HG03103 (cell line): Measurements from ENCODE around the gene NMUR1.

ENCODE experiments used
- ATAC-seq: cut with Tn5 transposase; IDR thresholded peaks from one replicate; pipeline ENCODE4 v1.9.1; 2021; ENCODE audit warnings: low read depth; ENCODE audit not compliant: unreplicated experiment

The NMUR1 gene

DNA sequence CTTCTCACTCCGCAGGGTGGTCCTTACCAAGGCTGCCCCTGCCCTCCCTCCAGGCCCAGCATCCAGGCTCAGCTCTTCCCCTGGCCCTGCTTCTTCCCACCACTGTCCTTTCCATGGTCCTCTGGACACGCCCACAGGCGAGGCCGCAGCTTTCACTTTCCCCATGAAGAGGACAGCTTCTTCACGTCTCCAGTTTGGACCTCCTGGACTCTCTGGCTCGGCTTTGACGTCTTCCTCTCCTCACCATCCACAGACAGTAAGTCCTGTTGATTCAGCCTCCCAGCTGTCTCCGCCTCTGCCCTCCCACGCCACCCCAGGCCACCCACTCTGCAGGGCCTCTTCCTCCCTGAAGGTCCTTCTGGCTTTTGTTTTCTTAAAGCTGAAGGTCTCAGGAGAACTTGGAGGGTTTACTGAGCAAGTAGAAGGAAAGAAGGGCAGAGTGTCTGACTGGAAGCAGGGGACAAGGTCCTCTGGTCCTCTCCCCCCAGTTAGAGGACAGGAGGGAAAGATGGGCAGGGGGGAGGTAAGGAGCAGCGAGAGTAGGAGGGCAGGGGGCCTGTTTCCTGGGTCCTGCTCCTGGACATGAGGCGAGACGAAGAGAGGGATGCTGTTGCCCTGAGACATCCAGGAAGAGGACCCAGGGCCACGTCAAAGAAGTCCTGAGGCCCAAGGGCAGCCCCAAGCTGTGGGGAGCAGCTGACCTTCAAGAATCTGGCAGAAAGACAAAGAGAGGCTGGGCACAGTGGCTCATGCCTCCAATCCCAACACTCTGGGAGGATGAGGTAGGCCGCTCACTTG lies 24.7 kb upstream of the NMUR1 start:
- ATAC-seq: no peak

DNA sequence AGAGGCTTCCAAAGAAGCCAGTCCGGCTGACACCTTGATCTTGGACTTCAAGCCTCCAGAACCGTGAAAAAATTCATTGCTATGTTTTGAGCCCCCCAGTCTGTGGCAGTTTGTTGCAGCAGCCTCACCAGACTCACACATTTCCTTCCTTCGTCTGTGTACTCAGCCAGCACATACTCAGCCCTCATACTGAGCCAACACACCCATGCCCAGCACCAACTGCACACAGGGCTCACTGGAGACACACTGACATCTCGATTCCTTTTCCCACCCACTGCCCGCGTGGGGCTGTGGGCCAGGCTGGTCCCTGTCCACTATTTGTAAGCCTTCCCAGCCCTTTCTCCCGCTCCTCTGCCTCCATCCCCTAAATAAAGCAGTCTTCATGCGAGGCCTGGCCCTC lies 24.1 kb upstream of the NMUR1 start:
- no peak for ATAC-seq

- no peak for ATAC-seq
These were observed 22.5 kb upstream of the NMUR1 start for GRCh38 chr2:231552752-231553151.

DNA sequence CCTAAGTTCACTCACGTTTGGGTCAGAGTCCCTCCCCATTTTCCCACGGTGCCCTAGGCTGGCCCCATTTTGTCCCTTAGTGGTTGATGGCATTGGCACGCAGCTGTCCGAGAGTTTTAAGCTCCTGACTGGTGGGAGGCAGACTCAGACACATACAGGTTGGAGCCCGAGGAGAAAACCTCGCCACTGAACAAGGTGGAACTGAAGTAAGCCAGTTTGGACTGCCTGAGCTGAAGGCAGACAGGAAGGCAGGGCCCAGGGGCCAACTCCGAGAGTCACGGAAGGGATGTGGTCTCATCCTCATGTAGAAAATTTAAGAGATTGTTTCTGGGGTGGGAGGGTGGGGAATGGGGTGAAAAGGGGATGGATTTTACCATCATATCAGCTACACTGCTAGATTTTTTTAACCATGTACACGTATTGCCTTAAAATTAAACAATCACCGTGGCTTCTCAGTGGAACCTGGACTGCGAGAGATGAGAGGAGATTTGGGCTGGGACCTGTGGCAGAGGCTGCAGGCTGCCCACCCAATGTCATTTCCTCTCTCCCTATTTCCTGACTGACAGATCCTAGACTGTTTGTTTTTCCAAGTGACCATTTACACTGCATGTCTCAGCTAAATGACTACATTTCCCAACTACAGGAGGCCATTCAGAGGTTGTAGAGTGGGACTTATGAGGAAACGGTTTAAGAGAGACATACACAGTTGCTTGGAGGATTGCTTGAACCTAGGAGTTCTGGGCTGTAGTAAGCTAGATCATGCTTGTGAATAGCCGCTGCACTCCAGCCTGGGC lies 19.4 kb upstream of the NMUR1 start:
- no peak for ATAC-seq

- no peak for ATAC-seq
These were observed 18.5 kb upstream of the NMUR1 start for GRCh38 chr2:231548752-231549151.

DNA sequence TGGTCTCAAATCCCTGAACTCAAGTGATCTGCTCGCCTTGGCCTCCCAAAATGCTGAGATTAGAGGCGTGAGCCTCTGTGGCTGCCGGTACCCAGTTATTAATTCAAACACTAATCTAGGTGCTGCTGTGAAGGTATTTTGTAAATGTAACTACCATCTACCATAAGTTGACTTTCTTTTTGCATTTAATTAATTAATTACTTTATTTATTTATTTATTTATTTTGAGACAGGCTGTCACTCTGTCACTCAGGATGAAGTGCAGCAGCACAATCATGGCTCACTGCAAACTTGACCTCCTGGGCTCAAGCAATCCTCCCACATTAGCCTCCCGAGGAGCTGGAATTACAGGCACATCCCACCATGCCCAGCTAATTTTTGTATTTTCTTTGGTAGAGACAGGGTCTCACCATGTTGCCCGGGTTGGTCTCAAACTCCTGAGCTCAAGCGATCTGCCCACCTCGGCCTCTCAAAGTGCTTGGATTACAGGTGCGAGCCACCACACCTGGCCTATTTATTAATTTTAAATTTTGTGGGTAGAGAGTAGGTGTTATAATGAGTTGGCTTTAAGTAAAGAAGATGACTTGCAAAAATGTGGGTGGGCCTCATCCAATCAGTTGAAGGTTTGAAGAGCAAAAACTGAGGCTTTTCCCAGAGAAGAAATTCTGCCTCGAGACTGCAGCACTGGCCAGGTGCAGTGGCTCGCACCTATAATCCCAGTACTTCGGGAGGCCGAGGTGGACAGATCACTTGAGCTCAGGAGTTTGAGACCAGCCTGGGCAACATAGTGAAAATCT lies 17.3 kb upstream of the NMUR1 start:
- no peak for ATAC-seq

DNA sequence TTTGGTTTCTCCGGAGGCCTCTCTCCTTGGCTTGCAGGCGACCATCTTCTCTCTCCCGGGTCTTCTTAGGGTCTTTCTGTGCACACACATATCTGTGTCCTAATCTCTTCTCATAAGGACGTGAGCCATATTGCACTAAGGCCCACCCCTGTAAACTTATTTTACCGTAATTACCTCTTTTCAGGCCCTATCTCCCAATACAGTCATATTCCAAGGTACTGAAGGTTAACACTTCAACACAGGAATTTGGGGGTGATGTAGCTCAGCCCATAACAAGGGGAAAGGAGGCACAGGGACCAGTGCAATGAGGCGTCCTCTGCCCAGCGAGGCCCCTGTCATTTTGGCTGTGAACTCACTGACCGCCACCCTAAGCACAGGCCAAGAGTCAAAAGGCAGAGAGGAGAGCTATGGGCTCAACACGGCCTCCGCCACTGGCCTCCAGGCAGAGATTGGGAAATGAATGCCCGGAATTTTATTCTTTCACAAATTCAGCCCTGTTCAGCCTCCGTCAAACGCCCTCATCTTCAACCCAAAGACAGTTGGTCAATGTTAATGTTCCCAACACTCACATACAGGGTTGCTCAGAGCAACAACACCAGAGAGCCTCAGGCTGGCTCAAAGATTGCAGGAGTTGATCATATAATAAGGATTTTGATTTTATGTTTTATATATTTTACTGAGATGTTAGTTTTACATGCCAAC lies 15.9 kb upstream of the NMUR1 start:
- no peak for ATAC-seq

GRCh38 chr2:231545105-231545902 lies 15.1 kb upstream of the NMUR1 start:
- peak; percentile 98 for ATAC-seq

- no peak for ATAC-seq
These were observed 11.9 kb upstream of the NMUR1 start for GRCh38 chr2:231542136-231542535.

DNA sequence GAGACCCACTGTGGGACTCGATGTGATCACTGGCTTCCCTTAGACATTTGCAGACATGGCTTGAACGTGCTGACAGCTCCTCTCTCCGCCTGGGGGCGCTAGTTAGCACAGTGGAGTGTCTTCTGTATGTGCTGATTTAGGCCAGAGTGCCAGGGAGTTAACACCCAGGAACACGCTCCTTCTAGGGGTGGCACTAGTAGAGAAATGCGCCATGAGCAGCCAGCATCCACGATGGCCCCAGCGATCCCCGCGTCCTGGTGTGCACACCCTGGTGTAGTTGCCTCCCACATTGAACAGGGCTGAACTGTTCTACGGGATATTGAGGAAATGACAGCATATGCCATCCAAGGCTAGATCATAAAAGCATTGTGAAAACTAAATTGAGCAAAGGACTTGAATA lies 11.4 kb upstream of the NMUR1 start:
- no peak for ATAC-seq

- ATAC-seq: no peak
These were observed 9.7 kb upstream of the NMUR1 start for GRCh38 chr2:231539991-231540390.

GRCh38 chr2:231535961-231536360 lies 5.7 kb upstream of the NMUR1 start:
- no peak for ATAC-seq

DNA sequence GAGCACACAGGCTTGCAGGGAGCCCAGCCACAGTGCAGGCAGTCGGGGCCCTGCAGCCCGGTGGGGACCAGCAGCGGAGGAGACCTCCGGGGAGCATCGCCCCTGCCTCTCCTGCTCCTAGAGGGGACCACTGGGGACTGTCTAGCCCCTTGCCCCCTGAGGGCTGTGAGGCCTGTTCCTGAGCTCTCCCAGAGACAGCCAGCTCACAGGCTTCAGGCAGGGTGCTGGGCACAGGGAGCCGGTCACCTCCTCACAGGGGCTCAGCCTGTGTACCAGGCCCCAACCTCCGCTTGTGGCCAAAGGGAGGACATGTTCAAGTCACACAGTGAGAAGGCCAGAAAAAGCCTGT lies 3.5 kb upstream of the NMUR1 start:
- no peak for ATAC-seq

GRCh38 chr2:231533086-231533776 lies 3.0 kb upstream of the NMUR1 start:
- no peak for ATAC-seq

DNA sequence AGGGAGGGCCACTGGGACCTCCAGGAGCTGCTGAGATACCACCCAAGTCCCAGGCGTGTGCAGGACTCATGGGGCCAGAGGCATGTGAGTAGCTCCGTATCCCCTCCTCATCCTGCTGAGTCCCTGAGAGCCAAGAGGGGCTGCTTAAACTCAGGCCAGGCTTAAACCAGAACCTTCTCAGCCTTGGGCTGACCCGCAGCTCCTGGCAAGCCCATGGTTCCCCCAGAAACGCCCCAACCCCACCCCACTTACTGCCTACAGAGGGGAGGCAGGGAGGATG lies 2.5 kb upstream of the NMUR1 start:
- no peak for ATAC-seq

DNA sequence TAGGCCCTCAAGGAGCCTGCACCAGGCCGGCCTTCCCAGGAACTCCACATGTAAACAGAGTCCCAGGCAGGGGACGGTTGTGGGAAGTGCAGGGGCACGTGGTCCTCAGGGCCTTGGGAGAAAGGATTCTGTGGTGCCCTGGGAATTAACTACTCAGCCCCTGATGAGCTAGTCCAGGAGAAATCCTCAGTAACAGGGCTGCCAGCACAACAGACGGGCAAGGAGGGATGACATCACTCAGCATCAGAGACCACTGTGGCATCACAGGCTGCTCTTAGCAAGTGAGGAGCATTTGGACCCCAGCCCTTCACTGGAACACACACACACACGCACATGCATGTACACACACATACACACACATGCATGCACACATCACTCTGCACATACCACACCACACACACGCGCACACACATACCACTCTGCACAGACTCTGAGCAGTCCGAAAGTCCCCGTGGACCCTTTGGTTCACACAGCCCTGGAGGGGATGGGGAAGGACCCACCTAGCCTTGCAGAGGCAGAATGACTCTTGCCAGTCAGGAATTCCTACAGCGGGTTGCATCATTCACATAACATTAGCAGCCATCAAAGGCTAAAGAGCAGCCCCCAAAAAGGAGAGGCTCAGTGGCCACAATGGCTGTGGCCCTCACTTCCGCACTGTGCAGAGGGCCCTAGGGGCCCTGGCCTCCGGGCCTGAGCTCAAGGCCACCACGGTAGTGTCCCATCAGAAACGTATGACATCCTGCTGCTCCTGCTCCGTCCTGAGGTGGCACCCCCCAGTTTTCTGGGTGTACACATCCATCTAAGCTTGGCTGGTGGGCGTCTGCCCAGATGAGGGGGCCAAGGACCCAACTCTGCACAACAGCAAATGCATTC lies 1.9 kb upstream of the NMUR1 start:
- ATAC-seq: no peak

DNA sequence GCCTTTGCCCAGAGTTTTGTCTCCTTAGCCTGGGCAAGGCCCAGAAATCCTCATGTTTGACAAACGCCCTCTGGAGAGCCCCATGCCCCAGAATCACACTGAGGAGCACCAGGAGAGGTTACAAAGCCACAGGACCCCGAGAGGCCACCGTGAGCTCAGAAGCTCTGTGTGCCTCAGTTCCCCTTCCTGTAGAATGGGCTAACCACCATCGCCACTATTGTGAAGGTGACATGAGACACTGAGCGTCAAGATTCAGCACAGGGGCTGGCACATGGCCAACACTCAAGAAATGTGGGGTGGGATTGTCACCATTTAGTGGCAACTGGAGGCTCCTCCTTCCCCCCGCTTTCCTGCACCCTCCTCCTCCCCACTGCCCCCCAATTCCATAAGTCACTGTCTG lies 1.2 kb upstream of the NMUR1 start:
- ATAC-seq: no peak

GRCh38 chr2:231528636-231529030 lies 1.6 kb downstream of the NMUR1 start:
- ATAC-seq: no peak
